ENCODE measurements around the gene ANO1. TPM values are rescaled to one million over a fixed set of nuclear protein-coding genes. Genes with fewer than 3 reads are reported as not detected.

The ANO1 gene
- total RNA-seq, 1 donor from 2014 or later, result 3.8 TPM

DNA sequence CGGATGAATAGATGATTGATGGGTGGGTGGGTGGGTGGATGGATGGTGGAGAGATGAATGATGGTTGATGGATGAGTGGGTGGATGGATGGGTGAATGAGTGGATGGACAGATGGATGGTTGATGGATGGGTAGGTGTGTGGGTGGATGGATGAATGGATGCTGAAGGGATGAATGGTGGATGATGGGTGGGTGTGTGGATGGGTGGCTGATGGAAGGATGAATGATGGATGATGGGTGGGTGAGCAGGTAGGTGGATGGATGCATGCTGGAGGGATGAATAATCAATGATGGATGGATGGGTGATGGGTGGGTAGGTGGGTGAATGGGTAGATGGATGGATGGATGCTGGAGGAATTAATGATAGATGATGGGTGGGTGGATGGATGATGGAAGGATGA is 40.5 kb downstream of the ANO1 start:
- Mint-ChIP-seq H3K27ac (ENCODE audit: unreplicated experiment) (no peak overlapping the region), H3K9me3 (ENCODE audit: unreplicated experiment) (no peaks in the 10 kb centered on the region), H3K36me3 (ENCODE audit: low read depth, unreplicated experiment) (peaks cover 4% of the 10 kb centered on the region), H3K27me3 (ENCODE audit: unreplicated experiment) (peaks cover 10% of the 10 kb centered on the region), H3K4me3 (ENCODE audit: unreplicated experiment) (no peak overlapping the region), H3K4me1 (ENCODE audit: unreplicated experiment) (no peaks in the 10 kb centered on the region)
- DNase-seq (ENCODE audit: low spot score), result no peak
- TF ChIP-seq CTCF (IDR thresholded peaks at IDR 0.05; ENCODE audit: unreplicated experiment), result no peak

GRCh38 chr11:70119502-70119901 is 41.4 kb downstream of the ANO1 start:
- no peak for DNase-seq (ENCODE audit: low spot score)
- Mint-ChIP-seq H3K4me3 (ENCODE audit: unreplicated experiment) (peak overlapping the region; percentile 26), H3K36me3 (ENCODE audit: low read depth, unreplicated experiment) (peaks cover 4% of the 10 kb centered on the region), H3K9me3 (ENCODE audit: unreplicated experiment) (no peaks in the 10 kb centered on the region), H3K4me1 (ENCODE audit: unreplicated experiment) (no peaks in the 10 kb centered on the region), H3K27me3 (ENCODE audit: unreplicated experiment) (peaks cover 10% of the 10 kb centered on the region), H3K27ac (ENCODE audit: unreplicated experiment) (no peak overlapping the region)
- no peak for TF ChIP-seq CTCF (IDR thresholded peaks at IDR 0.05; ENCODE audit: unreplicated experiment)

- no peak for DNase-seq (ENCODE audit: low spot score)
- H3K4me1 Mint-ChIP-seq (ENCODE audit: unreplicated experiment), result no peaks in the 10 kb centered on the region
- no peaks in the 10 kb centered on the region for H3K9me3 Mint-ChIP-seq (ENCODE audit: unreplicated experiment)
- no peak overlapping the region for H3K27ac Mint-ChIP-seq (ENCODE audit: unreplicated experiment)
- TF ChIP-seq CTCF (IDR thresholded peaks at IDR 0.05; ENCODE audit: unreplicated experiment), result no peak
- no peak overlapping the region for H3K4me3 Mint-ChIP-seq (ENCODE audit: unreplicated experiment)
- H3K36me3 Mint-ChIP-seq (ENCODE audit: low read depth, unreplicated experiment), result peaks cover 4% of the 10 kb centered on the region
- H3K27me3 Mint-ChIP-seq (ENCODE audit: unreplicated experiment), result peaks cover 7% of the 10 kb centered on the region
Measured at GRCh38 chr11:70120674-70121073, 42.6 kb downstream of the ANO1 start.

DNA sequence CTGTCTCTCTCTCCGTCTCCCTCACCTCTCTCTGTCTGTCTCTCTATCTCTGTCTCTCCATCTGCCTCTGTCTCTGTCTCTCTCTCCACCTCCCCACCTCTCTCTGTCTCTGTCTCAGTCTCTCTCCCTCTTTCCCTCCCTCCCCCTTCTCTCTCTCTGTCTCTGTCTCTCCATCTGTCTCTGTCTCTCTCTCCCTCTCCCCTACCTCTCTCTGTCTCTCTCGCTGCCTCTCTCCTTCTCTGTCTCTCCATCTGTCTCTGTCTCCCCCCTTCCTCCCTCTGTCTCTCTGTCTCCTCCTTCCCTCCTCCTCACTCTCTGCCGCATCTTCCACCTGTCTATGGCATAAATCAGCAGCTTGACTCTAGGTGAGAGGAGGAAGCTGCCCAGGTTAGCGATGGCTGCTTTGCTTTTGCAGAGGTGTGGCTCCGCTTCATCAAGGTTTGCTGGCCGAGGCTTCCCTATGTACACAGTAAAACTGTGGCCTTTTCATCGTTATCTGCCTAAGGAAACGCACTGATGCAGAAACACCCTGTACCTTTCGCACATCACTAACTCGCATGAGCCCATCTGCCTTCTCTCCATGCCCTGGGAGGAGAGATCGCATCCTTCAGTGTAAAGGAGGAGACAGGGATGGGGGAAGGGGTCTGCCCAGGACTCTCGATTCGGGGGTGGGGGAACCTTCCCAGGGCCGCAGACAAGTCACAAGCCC is 44.5 kb downstream of the ANO1 start:
- no peaks in the 10 kb centered on the region for H3K9me3 Mint-ChIP-seq (ENCODE audit: unreplicated experiment)
- peaks cover 5% of the 10 kb centered on the region for H3K27me3 Mint-ChIP-seq (ENCODE audit: unreplicated experiment)
- H3K27ac Mint-ChIP-seq (ENCODE audit: unreplicated experiment), result no peak overlapping the region
- no peak overlapping the region for H3K4me3 Mint-ChIP-seq (ENCODE audit: unreplicated experiment)
- no peak for TF ChIP-seq CTCF (IDR thresholded peaks at IDR 0.05; ENCODE audit: unreplicated experiment)
- no peak for DNase-seq (ENCODE audit: low spot score)
- H3K4me1 Mint-ChIP-seq (ENCODE audit: unreplicated experiment), result no peaks in the 10 kb centered on the region
- H3K36me3 Mint-ChIP-seq (ENCODE audit: low read depth, unreplicated experiment), result peaks cover 4% of the 10 kb centered on the region

- H3K4me3 Mint-ChIP-seq (ENCODE audit: unreplicated experiment), result no peak overlapping the region
- no peaks in the 10 kb centered on the region for H3K9me3 Mint-ChIP-seq (ENCODE audit: unreplicated experiment)
- H3K36me3 Mint-ChIP-seq (ENCODE audit: low read depth, unreplicated experiment), result peaks cover 4% of the 10 kb centered on the region
- no peak overlapping the region for H3K27ac Mint-ChIP-seq (ENCODE audit: unreplicated experiment)
- H3K27me3 Mint-ChIP-seq (ENCODE audit: unreplicated experiment), result peaks cover 5% of the 10 kb centered on the region
- H3K4me1 Mint-ChIP-seq (ENCODE audit: unreplicated experiment), result peaks cover 9% of the 10 kb centered on the region
- DNase-seq (ENCODE audit: low spot score), result no peak
- TF ChIP-seq CTCF (IDR thresholded peaks at IDR 0.05; ENCODE audit: unreplicated experiment), result no peak
Measured at GRCh38 chr11:70123711-70124110, 45.6 kb downstream of the ANO1 start.

Data from endothelial cell (in vitro differentiated cells).